RWPE2 (cell line): ENCODE measurements around the gene KRT78.

ENCODE experiments used
- ATAC-seq: fragments of 200-7000 bp; cut with Tn5 transposase; 3 replicates; pipeline ENCODE4 v1.9.1; 2021; ENCODE audit warnings: low read depth
- DNase-seq: peaks from one replicate; pipeline ENCODE4 v3.0.0-alpha.2; 2020; ENCODE audit warnings: low spot score
- H3K27ac ChIP-seq: fragments of 450-650 bp; 2 replicates; pipeline ENCODE4 v1.5.1; 2017; ENCODE audit warnings: mild to moderate bottlenecking; ENCODE audit not compliant: poor library complexity, severe bottlenecking
- H3K27me3 ChIP-seq: fragments of 250-450 bp; sonication (Bioruptor Pico); 2 replicates; pipeline ENCODE4 v1.5.1; 2021; ENCODE audit warnings: mild to moderate bottlenecking, moderate library complexity; ENCODE audit not compliant: insufficient read depth, poor library complexity, severe bottlenecking
- H3K36me3 ChIP-seq: fragments of 250-450 bp; sonication (Bioruptor Pico); 2 replicates; pipeline ENCODE4 v1.5.1; 2020; ENCODE audit warnings: low read depth, mild to moderate bottlenecking, moderate library complexity
- H3K4me1 ChIP-seq: fragments of 250-450 bp; sonication (Bioruptor Pico); 2 replicates; pipeline ENCODE4 v1.5.1; 2021; ENCODE audit warnings: mild to moderate bottlenecking, moderate library complexity; ENCODE audit not compliant: insufficient read depth, poor library complexity, severe bottlenecking
- H3K4me3 ChIP-seq: fragments of 250-450 bp; sonication (Bioruptor Pico); 2 replicates; pipeline ENCODE4 v1.5.1; 2021; ENCODE audit warnings: mild to moderate bottlenecking, moderate library complexity; ENCODE audit not compliant: severe bottlenecking
- H3K9me3 ChIP-seq: fragments of 250-450 bp; sonication (Bioruptor Pico); 2 replicates; pipeline ENCODE4 v1.5.1; 2021; ENCODE audit warnings: mild to moderate bottlenecking, moderate library complexity; ENCODE audit not compliant: severe bottlenecking
- TF ChIP-seq, protein P1 (sequence below): fragments of 450-650 bp; IDR thresholded peaks from one replicate; pipeline ENCODE4 v1.5.1; 2017; ENCODE audit warnings: mild to moderate bottlenecking, moderate library complexity; ENCODE audit not compliant: poor library complexity, severe bottlenecking

KRT78 gene

DNA sequence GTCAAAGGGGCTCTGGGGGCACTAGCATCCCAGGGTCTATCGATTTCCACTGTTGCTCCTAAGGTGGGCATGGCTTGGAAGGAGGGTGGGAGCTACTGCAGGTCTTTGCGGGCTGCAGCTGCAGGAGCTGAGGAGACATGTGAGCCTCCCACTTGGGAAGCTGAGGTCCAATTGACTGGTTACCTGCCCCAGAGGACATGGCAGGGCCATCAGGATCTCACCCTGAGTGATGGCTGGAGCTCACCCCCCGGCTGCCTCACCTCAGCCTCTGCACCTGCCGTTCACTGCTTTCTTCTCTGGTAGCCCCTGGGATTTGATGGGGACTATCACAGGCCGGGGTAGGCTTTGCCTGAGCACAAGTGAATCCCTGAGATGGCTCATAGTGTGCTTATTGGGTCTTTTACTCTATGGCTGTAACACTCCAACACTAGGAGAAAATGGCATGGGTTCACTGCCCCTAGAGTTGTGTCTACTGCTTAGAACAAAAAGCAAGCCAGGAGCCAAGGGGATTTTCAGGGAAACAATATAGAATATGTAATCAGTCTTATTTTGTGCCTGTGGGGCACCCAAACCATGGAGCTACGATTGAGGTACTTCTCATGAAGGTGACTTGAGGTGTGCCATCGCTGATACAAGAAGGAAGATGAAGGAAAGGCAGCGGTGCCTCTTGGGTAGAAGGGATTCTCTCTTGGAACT is 31.6 kb downstream of the KRT78 start:
- H3K27me3 ChIP-seq: no peaks in the 10 kb centered on the region
- ATAC-seq (no peak), DNase-seq (no peak)
- no peaks in the 10 kb centered on the region for H3K4me1 ChIP-seq
- no peaks in the 10 kb centered on the region for H3K36me3 ChIP-seq
- no peaks in the 10 kb centered on the region for H3K9me3 ChIP-seq
- H3K4me3 ChIP-seq: no peak overlapping the region
- TF ChIP-seq, protein P1, sequence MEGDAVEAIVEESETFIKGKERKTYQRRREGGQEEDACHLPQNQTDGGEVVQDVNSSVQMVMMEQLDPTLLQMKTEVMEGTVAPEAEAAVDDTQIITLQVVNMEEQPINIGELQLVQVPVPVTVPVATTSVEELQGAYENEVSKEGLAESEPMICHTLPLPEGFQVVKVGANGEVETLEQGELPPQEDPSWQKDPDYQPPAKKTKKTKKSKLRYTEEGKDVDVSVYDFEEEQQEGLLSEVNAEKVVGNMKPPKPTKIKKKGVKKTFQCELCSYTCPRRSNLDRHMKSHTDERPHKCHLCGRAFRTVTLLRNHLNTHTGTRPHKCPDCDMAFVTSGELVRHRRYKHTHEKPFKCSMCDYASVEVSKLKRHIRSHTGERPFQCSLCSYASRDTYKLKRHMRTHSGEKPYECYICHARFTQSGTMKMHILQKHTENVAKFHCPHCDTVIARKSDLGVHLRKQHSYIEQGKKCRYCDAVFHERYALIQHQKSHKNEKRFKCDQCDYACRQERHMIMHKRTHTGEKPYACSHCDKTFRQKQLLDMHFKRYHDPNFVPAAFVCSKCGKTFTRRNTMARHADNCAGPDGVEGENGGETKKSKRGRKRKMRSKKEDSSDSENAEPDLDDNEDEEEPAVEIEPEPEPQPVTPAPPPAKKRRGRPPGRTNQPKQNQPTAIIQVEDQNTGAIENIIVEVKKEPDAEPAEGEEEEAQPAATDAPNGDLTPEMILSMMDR: no peak
- H3K27ac ChIP-seq: no peak overlapping the region

DNA sequence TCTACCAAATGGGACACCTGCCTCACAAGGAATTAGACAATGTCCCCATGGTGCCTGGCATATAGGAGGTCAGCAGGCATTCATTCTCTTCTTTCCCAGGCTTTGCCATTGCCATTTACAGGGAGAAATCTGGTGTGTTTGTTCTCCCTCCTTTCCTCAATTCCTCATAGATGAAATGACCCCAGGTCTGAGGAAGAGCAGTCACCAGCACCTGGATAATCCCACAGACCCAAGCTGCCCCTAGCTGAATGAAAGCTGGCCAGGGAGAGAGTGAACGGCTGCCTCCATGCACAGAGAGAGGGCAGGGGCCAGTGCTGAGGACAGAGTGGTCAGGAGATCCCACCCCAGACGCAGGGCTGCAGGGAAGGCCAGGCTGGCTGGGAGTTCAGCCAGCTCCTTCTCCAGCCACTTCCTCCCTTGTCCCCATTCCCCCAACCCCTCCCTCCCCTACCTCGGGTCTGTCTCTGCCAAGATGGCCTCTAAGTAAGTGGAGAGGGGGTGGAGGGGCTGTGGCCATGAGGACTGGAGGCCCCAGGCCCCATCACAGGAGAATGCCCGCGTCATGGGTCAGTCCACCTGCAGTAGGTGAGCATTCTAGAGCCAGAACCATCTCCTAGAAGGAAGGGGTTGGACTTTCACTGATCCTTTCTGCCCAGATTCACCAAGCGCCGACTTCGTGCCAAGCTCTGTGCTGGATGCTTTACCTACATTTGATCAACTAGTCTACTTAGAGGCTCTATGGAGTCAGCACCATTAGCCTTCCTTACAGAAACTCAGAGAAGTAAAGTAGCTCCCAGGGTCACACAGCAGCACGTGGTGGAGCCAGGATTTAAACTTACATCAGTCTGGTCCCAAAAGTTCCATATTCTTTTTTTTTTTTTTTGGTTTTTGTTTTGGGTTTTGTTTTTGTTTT is 32.9 kb downstream of the KRT78 start:
- no peak for ATAC-seq

DNA sequence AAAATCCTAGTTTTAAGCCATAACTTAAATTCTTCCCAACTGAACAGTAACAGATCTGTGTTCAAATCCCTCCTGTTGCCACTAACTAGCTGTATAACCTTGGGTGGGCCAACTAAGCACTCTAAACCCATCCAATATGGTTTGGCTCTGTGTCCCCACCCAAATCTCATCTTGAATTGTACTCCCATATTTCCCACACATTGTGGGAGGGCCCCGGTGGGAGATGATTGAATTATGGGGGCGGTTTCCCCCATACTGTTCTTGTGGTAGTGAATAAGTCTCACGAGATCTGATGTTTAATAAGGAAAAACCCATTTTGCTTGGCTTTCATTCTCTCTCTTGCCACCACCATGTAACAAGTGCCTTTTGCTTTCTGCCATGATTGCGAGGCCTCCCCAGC is 33.6 kb downstream of the KRT78 start:
- Histone ChIP-seq H3K9me3 (no peaks in the 10 kb centered on the region), H3K27me3 (no peaks in the 10 kb centered on the region), H3K4me1 (no peaks in the 10 kb centered on the region), H3K27ac (no peak overlapping the region), H3K36me3 (no peaks in the 10 kb centered on the region), H3K4me3 (no peak overlapping the region)
- TF ChIP-seq, protein P1: no peak
- no peak for ATAC-seq
- DNase-seq: no peak

More for the DNA sequence above, 32.9 kb downstream of the KRT78 start:
- no peaks in the 10 kb centered on the region for H3K27me3 ChIP-seq
- H3K4me3 ChIP-seq: no peak overlapping the region
- no peaks in the 10 kb centered on the region for H3K4me1 ChIP-seq
- no peak for DNase-seq
- H3K9me3 ChIP-seq: no peaks in the 10 kb centered on the region
- TF ChIP-seq, protein P1: no peak
- H3K27ac ChIP-seq: no peak overlapping the region
- no peaks in the 10 kb centered on the region for H3K36me3 ChIP-seq

DNA sequence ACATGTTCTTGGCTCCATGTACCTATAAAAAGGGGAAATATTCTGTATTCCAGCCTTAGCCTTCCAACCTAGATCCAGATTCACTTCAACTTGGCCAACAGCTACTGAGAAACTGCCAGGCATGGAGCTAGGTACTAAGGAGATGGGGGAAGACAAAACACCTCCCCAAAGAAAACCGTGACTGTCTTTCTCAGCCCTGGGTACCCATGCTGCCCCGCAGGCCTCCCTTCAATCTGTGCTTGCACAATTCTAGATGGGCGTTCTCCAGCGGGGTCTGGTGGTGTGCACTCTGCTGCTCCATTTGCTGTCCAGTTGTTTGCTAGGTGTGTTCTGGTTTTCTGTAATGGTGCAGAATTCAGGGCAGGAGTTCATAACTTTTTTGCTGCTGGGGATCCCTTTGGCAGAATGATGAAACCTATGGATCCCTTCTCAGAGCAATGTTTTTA is 34.1 kb downstream of the KRT78 start:
- Histone ChIP-seq H3K36me3 (no peaks in the 10 kb centered on the region), H3K4me1 (no peaks in the 10 kb centered on the region), H3K27me3 (no peaks in the 10 kb centered on the region), H3K4me3 (no peak overlapping the region), H3K9me3 (no peaks in the 10 kb centered on the region), H3K27ac (no peak overlapping the region)
- no peak for ATAC-seq
- TF ChIP-seq, protein P1: no peak
- no peak for DNase-seq
